Effector CD4-positive, alpha-beta T cell (primary cell): ENCODE results near the gene IKZF4.
"Not testable (repeated sequence)": the region's sequence is repeated elsewhere in the genome, so short reads cannot be mapped to it uniquely, and the experiment has no call there.

ENCODE experiments used
- DNase-seq: peaks from one replicate; pipeline ENCODE4 v3.0.0-alpha.2; 2020
- total RNA-seq: gene quantifications from one replicate; lab custom pipeline; 2026; lab: John Stamatoyannopoulos, UW

The IKZF4 gene
- 15.4 reads per million, percentile 41 among the genes with 10 or more reads in this experiment for total RNA-seq

DNA sequence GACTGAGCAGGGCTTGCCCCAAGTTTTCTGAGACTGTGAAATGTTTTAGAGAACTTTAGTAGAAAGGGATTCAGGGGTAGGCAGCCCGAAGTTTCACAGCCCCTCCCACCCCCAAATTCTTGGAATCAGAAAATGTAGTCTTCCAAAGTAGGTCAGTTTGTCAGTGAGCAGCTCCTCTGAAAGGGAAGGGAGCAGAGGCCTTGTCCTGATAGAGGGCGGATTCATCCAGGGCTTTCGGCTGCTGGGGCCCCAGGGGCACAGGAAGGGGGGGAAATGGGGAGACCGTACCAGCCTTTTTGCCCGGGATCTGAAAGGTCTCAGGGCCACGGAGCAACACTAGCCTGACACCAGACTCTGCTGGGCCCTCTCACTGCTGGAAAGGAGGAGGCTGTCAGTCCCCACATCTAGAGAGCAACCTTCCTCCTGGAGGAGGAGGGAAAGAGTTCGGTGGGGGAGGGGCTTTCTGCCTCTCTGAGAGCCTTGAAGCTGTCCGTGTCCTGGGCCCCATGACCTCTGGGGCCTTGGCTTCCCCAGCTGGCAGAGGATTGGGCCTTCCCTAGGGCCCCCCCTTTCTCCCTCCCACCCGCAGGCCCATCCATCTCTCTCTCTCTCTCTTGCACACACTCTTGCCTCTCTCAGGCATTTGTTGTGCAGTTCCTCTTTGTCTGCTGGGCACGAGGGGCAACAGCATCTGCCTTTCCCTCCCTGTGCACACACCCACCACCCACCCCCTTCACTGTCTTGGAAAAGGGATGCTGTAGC, at the start of gene IKZF4:
IKZF4 (plus strand) TSS at position 621 of the 762 bp plus-strand sequence. CDS start 451 bp downstream, outside the sequence.
- DNase-seq = no peak

DNA sequence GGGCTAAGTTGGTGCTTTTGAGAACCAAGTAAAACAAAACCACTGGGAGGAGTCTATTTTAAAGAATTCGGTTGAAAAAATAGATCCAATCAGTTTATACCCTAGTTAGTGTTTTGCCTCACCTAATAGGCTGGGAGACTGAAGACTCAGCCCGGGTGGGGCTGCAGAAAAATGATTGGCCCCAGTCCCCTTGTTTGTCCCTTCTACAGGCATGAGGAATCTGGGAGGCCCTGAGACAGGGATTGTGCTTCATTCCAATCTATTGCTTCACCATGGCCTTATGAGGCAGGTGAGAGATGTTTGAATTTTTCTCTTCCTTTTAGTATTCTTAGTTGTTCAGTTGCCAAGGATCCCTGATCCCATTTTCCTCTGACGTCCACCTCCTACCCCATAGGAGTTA, 48.8 kb upstream of the IKZF4 start:
- no peak for DNase-seq

DNA sequence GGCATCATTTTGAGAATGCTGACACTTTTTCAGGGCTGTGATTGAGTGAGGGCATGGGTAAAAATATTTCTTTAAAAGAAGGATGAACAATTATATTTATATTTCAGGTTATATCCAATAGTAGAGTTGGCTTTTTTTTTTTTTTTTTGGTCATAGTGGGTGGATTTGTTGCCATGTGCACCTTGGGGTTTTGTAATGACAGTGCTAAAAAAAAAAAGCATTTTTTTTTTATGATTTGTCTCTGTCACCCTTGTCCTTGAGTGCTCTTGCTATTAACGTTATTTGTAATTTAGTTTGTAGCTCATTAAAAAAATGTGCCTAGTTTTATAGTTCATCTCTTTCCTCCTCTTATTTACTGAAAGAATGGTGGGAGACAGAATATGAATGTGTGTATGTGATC, 48.4 kb upstream of the IKZF4 start:
- no peak for DNase-seq

DNA sequence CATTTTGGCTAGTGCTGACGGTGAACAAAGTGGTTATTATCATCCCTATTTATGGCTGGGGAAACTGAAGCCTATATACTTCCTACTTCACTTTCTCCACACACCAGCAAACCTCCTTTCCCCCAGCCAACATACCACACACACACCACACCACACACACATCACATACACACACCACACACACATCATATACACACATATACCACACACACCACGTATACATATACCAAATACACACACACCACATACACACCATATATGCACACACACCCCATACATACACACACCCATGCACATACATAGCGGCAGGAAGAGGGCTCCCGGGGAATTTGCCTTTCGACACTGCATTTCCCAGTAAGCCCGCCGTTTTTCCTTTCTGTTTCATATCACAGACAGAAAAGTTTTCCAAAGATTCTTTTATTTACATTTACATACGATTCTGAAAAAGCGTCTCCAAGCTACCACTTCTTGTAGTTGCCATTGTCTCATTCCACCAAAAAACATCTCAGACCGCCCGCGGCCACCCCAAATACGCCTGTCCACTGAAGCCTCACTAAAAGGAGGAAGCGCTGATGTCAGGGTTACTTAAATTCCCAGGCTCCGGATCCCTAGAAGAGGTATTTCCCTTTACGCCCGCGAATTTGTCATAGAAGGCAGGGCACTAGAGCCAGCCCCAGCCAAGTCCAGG, 47.8 kb upstream of the IKZF4 start:
- no peak for DNase-seq

DNA sequence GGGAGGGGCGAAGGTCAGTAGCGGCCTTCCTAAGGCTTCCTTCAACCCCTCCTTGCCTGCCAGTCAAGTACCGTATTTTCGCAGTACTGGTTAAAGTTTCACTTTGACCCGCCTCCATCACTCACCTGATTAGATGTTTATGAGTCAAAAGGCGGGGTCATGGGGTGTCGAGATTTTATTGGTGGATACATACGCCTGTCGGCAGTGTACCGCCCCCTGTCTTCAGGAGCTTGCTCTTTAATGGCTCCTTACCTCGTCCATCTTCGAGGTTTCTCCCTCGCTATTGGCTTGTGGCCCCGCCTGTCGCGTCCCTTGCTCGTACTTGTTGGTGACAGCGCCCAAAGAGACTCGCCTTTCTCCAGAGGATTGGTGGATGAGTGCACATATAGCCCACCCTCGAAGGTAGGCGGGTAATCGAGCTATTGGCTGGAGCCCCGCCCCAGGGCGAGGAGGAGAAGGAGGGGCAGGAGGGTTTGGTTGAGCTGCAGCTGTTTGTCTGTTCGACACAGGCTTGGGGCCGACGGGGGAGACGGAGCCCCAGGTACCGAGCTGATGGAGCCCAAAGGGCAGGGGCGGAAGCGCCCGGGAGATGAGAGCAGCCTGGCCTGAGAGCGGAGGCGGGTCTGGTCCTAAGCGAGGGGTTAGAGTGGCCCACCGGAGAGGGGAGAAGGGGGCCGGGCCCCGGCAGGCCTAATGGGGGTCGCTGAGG, 47.1 kb upstream of the IKZF4 start, which contains the start of gene RAB5B:
RAB5B (plus strand) TSS at position 480 of the 709 bp plus-strand sequence. CDS start 12,883 bp downstream, outside the sequence.
- DNase-seq = peak; percentile 98

DNA sequence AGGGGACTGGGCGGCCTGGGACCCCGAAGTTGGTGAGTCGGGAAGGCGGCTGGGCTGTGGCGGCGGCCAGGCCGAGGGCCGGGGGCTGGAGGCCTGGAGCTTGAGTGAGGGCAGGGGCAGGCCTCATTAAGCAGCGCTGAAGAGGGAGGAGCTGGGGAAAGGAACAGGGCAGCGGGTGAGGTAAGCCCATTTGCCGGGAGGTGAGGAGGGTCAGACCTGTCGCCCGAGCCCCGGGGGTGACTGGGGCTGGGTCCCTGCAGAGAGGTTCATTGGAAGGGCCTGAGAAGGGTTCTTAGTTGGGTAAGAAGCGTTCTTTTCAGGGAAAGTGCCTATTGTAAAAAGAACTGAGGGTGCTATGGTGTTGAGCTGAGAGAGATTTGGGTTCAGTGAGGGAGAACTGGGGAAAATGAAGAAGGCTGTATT, 46.5 kb upstream of the IKZF4 start:
- DNase-seq = no peak

DNA sequence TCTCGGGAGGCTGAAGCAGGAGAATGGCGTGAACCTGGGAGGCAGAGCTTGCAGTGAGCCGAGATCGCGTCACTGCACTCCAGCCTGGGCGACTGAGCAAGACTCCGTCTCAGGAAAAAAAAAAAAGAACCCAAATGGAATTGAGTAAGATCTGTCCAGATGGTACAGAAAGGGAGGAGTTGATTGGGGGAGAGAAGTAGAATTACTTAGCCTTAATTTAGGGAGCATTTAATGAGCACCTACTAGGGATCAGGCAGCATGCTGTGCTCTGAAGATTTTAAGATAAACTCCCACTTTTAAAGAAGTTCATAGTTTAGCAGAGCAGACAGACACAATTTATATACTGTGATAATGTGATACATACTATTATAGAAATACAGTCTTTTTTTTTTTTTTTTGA, 42.5 kb upstream of the IKZF4 start:
- DNase-seq = no peak

DNA sequence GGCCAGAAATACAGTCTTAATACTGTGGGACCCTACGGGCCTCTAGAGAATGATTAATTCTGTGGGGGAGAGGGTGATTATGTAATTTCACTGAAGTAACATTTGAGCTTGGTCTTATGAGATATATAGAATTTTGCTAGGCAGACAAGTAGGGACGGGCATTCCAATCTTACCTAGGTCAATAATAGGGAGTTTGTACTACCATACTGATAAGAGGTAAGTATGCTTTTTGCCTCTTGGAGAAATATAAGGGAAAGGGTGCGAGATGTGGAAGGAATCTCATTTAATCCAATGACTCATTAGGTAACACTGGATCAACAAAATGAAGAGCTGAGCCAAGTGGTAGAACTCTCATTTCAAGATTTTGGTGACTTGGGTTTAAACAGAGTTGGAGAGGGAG, 41.8 kb upstream of the IKZF4 start:
- DNase-seq = no peak

DNA sequence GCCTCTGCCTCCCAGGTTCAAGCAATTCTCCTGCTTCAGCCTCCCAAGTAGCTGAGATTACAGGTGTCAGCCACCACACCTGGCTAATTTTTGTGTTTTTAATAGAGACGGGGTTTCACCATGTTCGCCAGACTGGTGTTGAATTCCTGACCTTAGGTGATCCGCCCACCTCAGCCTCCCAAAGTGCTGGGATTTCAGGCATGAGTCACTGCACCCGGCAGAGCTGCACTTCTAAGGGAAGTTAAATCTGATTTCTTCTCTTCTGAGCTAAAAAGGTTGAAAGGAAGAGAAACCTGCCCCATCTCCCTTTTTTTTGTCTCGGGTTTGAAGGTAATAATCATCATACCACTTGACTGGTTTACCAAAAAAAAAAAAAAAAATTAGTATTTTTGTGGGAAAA, 39.0 kb upstream of the IKZF4 start:
- DNase-seq = not testable (repeated sequence)

DNA sequence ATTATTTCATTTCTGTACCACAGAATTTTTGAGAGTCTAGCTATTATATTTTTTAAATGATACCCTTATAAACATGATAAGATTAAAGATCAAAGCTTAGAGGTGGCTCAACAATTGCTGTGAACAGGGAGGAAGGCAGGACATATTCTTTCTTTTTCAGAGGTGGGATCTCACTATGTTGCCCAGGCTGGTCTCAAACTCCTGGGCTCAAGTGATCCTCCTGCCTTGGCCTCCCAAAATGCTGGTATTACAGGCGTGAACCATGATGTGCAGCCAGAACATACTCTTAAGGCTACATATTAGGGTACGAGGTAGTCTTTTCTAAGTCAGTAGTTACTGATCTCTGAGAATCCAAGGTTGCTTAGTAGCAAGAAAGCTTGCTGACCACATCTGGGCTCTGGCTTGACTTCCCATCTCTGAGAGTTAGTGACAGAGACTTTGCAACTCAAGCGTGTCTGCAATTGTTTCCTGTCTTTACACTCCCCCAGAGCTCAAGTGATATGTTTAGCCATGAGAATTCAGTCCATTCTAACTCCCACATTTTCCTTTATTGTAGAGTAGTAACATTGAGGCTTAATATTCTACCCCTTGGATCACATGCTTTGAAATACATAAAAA, 38.4 kb upstream of the IKZF4 start:
- DNase-seq = no peak

DNA sequence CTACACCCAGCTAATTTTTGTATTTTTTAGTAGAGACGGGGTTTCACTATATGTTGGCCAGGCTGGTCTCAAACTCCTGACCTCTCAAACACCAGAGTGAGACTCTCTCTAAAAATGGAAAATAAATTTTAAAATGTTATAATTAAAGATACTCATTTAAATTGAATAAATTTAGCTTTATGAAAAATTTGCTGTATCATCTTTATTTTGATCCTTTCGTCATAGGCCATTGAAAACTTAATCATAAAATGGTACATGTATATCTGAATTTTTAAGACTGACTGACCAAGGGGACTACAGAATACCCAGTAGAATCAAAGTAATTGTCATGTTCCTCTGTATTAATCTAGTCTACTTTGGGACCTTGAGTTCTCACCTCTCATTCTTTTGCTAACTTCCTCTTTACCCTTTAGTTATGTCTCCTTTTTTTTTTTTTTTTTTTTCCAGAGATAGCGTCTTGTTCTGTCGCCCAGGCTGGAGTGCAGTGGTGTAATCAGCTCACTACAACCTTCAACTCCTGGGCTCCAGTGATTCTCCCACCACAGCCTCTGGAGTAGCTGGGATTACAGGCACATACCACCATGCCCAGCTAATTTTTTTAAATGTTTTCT, 37.5 kb upstream of the IKZF4 start:
- no peak for DNase-seq

DNA sequence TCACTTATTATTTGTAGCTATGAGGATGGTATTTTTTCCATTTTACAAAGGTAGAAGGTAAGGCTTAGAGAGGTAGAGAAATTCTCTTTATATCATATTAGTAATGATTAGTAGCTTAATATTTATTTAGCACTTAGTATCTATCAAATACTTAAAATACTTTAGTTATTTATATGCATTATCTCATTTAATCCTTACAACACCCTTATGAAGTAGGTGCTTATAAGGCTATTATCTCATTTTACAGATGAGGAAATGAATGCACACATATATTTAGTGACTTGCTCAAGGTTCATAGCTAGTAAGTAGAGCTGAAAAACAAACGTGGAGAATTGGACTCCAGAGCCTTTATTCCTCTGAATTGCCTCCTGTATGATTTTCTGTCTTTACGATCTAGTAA, 36.0 kb upstream of the IKZF4 start:
- DNase-seq = no peak

DNA sequence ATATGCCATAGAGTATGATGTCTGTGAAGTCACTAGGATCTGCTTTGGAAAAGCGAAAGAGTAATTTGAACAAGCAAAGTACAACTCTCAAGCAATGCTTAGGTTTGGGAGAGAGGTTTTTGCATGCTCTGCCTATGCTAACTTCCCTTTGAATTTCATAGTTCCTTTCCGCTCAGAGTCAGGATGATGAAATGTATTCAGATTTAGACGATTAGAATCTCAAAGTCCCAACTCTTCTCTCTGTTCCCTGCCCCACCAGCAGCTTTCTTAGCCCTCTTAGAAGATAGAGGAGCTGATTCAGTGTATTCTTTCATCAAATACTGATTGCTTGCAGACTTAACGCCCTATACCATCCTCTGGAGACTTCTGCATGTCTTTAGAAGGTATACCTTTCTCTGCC, 35.5 kb upstream of the IKZF4 start:
- DNase-seq = no peak

DNA sequence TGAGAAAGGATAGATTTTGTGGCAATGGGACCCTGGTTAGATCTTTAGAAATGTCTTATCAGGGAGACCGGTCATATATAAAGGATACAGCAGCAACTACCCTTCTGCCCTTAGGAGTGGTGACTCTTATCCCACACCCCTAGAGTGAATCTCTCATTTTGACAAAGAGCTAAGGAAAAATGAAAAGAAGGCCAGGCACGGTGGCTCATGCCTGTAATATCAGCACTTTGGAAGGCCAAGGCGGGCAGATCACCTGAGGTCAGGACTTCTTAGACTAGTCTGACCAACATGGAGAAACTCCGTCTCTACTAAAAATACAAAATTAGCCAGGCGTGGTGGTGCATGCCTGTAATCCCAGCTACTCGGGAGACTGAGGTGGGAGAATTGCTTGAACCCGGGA, 34.9 kb upstream of the IKZF4 start:
- not testable (repeated sequence) for DNase-seq

DNA sequence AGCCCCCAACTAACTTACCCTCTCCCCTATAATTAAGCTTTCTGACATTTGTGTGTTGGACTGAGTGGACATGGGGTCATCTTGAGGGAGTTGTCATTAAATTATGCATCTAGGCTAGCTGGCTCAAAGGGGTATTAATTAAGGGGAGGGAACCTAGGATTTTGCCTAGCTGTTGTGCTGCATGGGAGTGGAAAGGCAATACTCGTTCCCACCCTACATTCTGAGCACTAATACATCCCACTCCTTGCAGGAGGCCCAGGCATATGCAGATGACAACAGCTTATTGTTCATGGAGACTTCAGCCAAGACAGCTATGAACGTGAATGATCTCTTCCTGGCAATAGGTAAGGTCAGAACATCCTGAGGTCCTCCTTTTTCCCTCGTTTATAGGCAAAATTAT, 29.7 kb upstream of the IKZF4 start:
- no peak for DNase-seq

DNA sequence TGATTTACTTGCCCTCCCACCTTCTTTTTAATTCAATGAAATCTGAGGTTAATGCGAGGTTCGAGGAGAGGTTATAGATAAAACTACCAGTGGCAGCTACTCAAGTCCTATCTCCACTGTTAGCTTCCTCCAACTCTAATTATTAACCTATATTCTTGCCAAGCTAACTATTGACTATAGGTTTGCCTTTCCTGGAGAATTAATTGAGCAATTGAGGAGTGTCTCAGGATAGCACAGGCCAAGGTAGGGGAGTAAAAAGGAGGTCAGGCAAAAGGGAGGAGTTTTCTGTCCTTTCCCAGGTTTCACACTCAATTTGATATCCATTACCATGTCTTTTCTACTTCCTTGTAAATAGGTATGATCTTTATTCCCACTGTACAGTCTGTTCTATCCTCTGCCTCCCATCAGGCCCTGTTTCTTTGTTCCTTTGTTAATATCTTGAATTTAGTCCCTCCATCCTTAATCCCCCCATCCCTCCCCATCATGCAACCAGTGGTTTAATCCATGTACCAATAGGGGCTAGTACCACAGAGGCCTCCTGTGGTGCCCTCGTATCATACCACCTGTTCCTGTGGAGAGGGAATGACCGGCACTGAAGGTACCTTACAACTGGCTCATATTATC, 27.5 kb upstream of the IKZF4 start:
- DNase-seq = no peak

DNA sequence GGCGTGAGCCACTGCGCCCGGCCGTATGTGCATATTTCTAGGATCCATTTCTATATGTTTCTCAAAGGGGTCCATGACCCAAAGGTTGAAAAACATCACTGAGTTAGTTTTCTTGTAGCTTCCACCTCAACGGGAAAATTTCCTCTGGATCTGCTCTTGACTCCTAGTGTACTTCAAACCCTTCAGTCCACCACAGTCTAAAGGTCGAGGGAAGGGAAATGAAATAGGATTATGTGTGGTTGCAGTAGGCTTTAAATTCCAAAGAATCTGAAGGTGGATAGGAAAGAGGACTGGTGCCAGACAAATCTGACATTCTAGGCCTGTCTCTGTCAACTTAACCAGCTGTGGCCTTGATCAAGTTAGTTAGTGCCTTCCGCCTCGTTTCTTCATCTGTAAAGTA, 25.5 kb upstream of the IKZF4 start:
- DNase-seq = no peak

DNA sequence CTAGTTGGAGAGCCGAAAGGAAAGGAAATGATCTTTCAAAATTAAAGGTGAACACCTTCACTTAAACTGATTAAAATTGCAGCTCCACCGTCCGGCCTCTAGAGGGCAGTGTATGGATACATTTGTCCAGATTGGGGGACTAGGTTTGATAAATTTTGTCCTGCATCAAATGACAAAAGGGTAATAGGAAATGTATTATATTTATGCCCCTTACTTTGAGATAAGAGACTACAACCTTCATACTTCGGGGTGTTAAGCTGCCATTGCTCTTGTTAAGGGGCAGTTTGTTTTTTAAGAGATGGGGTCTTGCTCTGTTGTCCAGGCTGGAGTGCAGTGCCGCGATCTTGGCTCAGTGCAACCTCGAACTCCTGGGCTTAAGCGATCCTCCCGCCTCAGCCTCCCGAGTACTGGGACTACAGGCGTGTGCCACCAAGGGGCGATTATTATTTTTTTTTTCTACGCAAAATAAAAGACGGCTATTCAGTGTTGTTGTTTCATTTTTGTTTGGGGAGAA, 24.6 kb upstream of the IKZF4 start:
- peak; percentile 68 for DNase-seq

DNA sequence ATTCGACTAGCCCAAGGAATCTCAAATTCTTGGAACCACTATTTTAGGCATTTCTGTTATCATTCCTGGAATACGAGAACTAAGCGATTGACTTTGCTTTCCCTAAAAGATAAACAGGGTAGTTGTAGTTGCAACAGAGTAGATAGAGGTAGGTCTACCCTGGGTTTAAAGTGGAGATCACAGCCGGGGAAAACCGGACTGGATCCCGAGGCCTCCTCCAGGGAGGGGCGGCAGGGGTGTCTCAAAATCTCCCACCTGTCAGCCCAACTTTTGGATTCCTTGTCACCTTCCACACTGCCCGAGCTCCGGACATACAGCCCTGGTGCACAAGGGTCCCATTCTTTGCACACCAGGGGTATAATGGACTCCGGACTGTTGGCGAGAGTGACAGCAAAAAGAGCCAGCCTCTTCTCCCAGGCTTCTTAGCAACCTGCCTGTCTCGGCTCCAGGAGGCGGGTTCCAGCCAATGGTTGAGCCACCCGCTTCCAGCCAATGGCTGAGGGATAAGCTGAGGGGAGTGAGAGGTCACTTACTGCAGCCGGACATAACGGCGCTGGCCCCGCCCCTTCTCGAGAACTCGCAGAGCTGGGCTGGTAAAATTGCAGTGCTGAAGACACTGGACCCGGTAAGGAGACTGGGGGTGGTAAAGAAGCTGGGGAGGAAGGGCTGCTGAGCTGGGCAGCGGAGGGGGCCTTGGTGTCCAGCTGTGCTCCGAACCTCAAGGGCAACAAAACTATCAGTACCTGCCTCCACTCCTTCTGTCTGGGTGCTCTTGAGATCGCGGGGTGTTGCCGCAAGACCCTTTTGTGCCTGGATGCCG, 23.9 kb upstream of the IKZF4 start, which contains the start of gene SUOX:
SUOX (plus strand) TSS at position 562 of the 820 bp plus-strand sequence. CDS start 4,946 bp downstream, outside the sequence.
- no peak for DNase-seq

DNA sequence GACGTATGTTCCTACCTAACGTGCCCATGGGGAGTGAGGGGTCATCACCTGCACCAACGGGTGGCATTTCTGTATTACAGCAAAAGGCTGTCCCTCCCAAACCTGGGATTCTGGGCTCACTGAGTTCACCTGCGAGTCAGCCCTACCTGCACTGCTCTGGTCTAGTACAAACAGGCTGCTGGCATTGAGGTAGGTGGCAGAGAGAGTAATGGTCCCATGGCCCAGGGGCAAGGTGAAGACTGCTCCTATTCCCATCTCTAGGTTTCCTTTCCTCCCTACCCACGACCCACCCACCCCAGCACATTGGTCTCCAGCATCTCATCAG, 23.3 kb upstream of the IKZF4 start:
- no peak for DNase-seq

DNA sequence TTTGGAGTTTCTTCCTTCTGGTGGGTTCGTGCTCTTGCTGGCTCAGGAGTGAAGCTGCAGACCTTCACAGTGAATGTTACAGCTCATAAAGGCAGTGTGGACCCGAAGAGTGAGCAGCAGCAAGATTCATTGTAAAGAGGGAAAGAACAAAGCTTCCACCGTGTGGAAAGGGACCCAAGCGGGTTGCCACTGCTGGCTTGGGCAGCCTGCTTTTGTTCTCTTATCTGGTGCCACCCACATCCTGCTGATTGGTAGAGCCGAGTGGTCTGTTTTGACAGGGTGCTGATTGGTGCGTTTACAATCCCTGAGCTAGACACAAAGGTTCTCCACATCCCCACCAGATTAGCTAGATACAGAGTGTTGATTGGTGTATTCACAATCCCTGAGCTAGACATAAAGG, 21.3 kb upstream of the IKZF4 start:
- not testable (repeated sequence) for DNase-seq
